GM20431 (cell line): Measurements from ENCODE around the gene PABPN1.
"Not testable (repeated sequence)": the region's sequence is repeated elsewhere in the genome, so short reads cannot be mapped to it uniquely, and the experiment has no call there.

ENCODE experiments used
- in situ Hi-C: fragments of 300-500 bp; cut with MseI, MboI; formaldehyde crosslinking; loops from one replicate; pipeline ENCODE4 v1.15.0; 2020; ENCODE audit warnings: low sequenced_read_pairs; ENCODE audit not compliant: unreplicated experiment

Gene PABPN1

GRCh38 chr14:23320584-23321571 lies at the start of gene PABPN1:
Gene PABPN1 (plus strand): TSS chr14:23321457. CDS start chr14:23321470, 13 bp downstream.
- in situ Hi-C loops = no loop called here

GRCh38 chr14:23275412-23275811 lies 45.8 kb upstream of the PABPN1 start:
- in situ Hi-C loops = no loop called here

- in situ Hi-C loops = no loop called here
Observed at GRCh38 chr14:23277189-23277588, 44.1 kb upstream of the PABPN1 start.

- in situ Hi-C loops = not testable (repeated sequence)
Observed at GRCh38 chr14:23277928-23278327, 43.3 kb upstream of the PABPN1 start.

GRCh38 chr14:23281247-23281646 lies 40.0 kb upstream of the PABPN1 start:
- in situ Hi-C loops = no loop called here

- in situ Hi-C loops = no loop called here
Observed at GRCh38 chr14:23284654-23285529, 36.4 kb upstream of the PABPN1 start.

GRCh38 chr14:23285530-23286019 lies 35.7 kb upstream of the PABPN1 start:
- in situ Hi-C loops = no loop called here

GRCh38 chr14:23286020-23286901 lies 35.0 kb upstream of the PABPN1 start, which contains the start of gene HOMEZ:
Gene HOMEZ (minus strand): TSS chr14:23286132. CDS start chr14:23285952, 180 bp downstream.
- in situ Hi-C loops = no loop called here

- in situ Hi-C loops = no loop called here
Observed at GRCh38 chr14:23286902-23287479, 34.3 kb upstream of the PABPN1 start.

- in situ Hi-C loops = no loop called here
Observed at GRCh38 chr14:23294734-23295561, 26.3 kb upstream of the PABPN1 start.

- in situ Hi-C loops = no loop called here
Observed at GRCh38 chr14:23296012-23296777, 25.1 kb upstream of the PABPN1 start.

GRCh38 chr14:23297096-23297495 lies 24.2 kb upstream of the PABPN1 start:
- in situ Hi-C loops = no loop called here

GRCh38 chr14:23297611-23298277 lies 23.5 kb upstream of the PABPN1 start:
- in situ Hi-C loops = no loop called here

GRCh38 chr14:23299211-23299957 lies 21.9 kb upstream of the PABPN1 start:
- in situ Hi-C loops = no loop called here

GRCh38 chr14:23299986-23300686 lies 21.1 kb upstream of the PABPN1 start:
- in situ Hi-C loops = no loop called here
